Heart right ventricle (tissue), 16 donors: ENCODE data around the gene GPR146. TPM values are rescaled to one million over a fixed set of nuclear protein-coding genes. Genes with fewer than 3 reads are reported as not detected.

Source experiments
- ATAC-seq, 8 donors: fragments of 200-7000 bp; cut with Tn5 transposase; one replicate each; pipeline ENCODE4 v1.9.1; 2020; ENCODE audit warnings: mild to moderate bottlenecking in 8 of 8, moderate library complexity in 8 of 8, moderate number of reproducible peaks in 1 of 8
- DNase-seq, 2 donors: peaks; one replicate each; pipeline ENCODE4 v3.0.0-alpha.2; 2020
- H3K27ac ChIP-seq, 10 donors: fragments of 200-600 bp; sonication (generic) in 2 of 10; one replicate each; pipeline versions ENCODE4 v1.5.0 to v1.8.0; 2020 to 2022; ENCODE audit warnings: mild to moderate bottlenecking in 3 of 10
- H3K27me3 ChIP-seq, 7 donors: fragments of 200-600 bp; one replicate each; pipeline ENCODE4 v1.8.0; 2021 to 2022; ENCODE audit warnings: mild to moderate bottlenecking in 2 of 7
- H3K36me3 ChIP-seq, 9 donors: fragments of 200-600 bp; sonication (generic) in 1 of 9; one replicate each; pipeline versions ENCODE4 v1.5.0 to v1.8.0; 2020 to 2022; ENCODE audit warnings: mild to moderate bottlenecking in 2 of 9
- H3K4me1 ChIP-seq, 9 donors: fragments of 200-600 bp; sonication (generic) in 1 of 9; one replicate each; pipeline versions ENCODE4 v1.5.0 to v1.8.0; 2020 to 2022; ENCODE audit warnings: mild to moderate bottlenecking in 4 of 9
- H3K4me3 ChIP-seq, 10 donors: fragments of 200-600 bp; sonication (generic) in 2 of 10; one replicate each; pipeline versions ENCODE4 v1.5.0 to v1.8.0; 2020 to 2022; ENCODE audit warnings: mild to moderate bottlenecking in 7 of 10, moderate library complexity in 2 of 10
- H3K9me3 ChIP-seq, 11 donors: fragments of 200-600 bp in 10 of 11; sonication (generic) in 2 of 11; one replicate each; pipeline versions ENCODE4 v1.5.0 to v1.8.0; 2013 to 2022; ENCODE audit warnings: mild to moderate bottlenecking in 2 of 11, control low read depth in 1 of 11, moderate library complexity in 1 of 11
- CTCF ChIP-seq, 9 donors: fragments of 200-600 bp; sonication (generic) in 2 of 9; IDR thresholded peaks; one replicate each; pipeline versions ENCODE4 v1.5.0 to v1.8.0; 2021 to 2022; ENCODE audit warnings: antibody characterized with exemption in 9 of 9, mild to moderate bottlenecking in 5 of 9, moderate library complexity in 1 of 9
- WGBS, 2 donors: extraction: QIAGEN DNeasy Blood & Tissue Kit; methylation state at CpG; one replicate each; pipeline ENCODE4 v1.1.7; 2013; ENCODE audit warnings: inconsistent platforms in 1 of 2; 5-methylcytosine and 5-hydroxymethylcytosine counted together
- intact Hi-C, 10 donors: fragments of 100-400 bp; cut with DNase I; formaldehyde crosslinking; loops; one replicate each; pipeline versions ENCODE4 v1.11.1 to v1.14.2; 2022
- polyA plus RNA-seq, 2 donors: library from polyadenylated mRNA; stranded (reverse); fragments of 200-250 nt; gene quantifications; one replicate each; pipeline ENCODE4 v1.2.3, GENCODE V29; 2013
- total RNA-seq, 10 donors: library from RNA; stranded (reverse); fragmentation: NEBNext Ultra II Directional in 3 of 10; extraction: Animal tissue kit (Norgen Biotek cat#: 25700) in 3 of 10; gene quantifications; one replicate each; pipeline versions ENCODE4 v1.2.1 to v1.2.4, GENCODE V29; 2021 to 2023
- donor health status: Arrhythmogenic right ventricular cardiomyopathy.
- donor health status: ischemic (EF 13 %, LVEDD 7.1; RV severe dilation, severe dysfunction).
- donor health status: healthy with polysubstance abuse.
- donor health status: DM: no; HTN: yes; CAD: no.
- donor health status: DM: no; HTN: no; CAD: no.
- donor health status: ischemic (EF 25% LVEDD 6.9; RV normal size, moderate dysfunction).
- donor health status: ischemic (EF 25% LVEDD 5.7; RV mildly dilated, moderate dysfunction).
- donor health status: healthy.
- donor health status: DM: yes; HTN: yes; CAD: no.
- donor health status: Ischemic cardiomyopathy.
- donor health status: ischemic (EF 35%, LVEDD 5.7; RV mildly dilated, moderate dysfunction).
- donor health status: nonischemic (EF 11% LVEDD 7.7; RV severe dilation, severe dysfunction).
- donor health status: DM: yes; HTN: yes; CAD: no.
- donor health status: PGD.
- donor health status: ischemic (EF 29% LVEDD 5.4; RV normal size, mild dysfunction).
- donor health status: nonischemic (EF 23%, LVEDD 6.1; RV moderate dilation, normal function).

Gene GPR146
- total and polyA plus RNA-seq, 12 donors: 13.3 to 34.5 (median 22.7) TPM

- Histone ChIP-seq H3K27me3 (peaks cover 0 to 17% (median 0%) of the 10 kb centered on the region in 7 donors), H3K4me3 (peak overlapping the region in 3 of 10 donors; percentile 11 to 27 (median 18)), H3K27ac (peak overlapping the region in 7 of 10 donors; percentile 14 to 47 (median 30)), H3K4me1 (peaks cover 10 to 41% (median 33%) of the 10 kb centered on the region in 9 donors), H3K9me3 (no peaks in the 10 kb centered on the region), H3K36me3 (peaks cover 0 to 22% (median 3%) of the 10 kb centered on the region in 9 donors)
- intact Hi-C loops: loop anchor here in 3 of 10 donors (5.0 kb wide), 2 partner anchors 33 to 48 kb away; no protein-coding TSS in a partner anchor
- 36 to 38% methylated on average over 35 of the region's 35 CpGs for WGBS, 2 donors
- DNase-seq: peak in 1 of 2 donors; percentile 49
- no peak for TF ChIP-seq CTCF (IDR thresholded peaks at IDR 0.05)
- ATAC-seq: peak; percentile 2 to 61 (median 26)
These were observed 16.1 kb downstream of the GPR146 start for GRCh38 chr7:1060315-1061072.

DNA sequence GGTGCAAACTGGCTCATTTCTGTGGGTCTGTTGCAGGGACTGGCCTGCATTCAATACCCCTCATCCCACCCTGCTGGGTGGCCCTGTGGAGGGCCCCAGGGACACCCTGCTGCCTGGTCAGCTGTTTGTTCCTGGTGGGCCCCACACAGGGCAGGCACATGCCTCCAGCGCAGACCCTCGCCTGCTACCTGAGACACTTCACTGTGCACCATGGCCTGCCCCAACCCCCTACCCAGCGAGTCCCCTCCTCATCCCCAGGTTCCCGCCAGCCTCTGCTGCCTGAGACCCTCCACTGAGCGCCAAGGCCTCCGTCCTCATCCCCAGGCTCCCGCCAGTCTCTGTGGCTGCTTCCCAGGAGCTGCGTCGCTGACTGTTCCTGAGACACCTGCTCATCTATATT, 16.8 kb downstream of the GPR146 start:
- no peaks in the 10 kb centered on the region for H3K9me3 ChIP-seq
- WGBS, 2 donors: 95 to 96% methylated on average over 9 of the region's 9 CpGs
- no peak overlapping the region for H3K4me3 ChIP-seq
- H3K27me3 ChIP-seq: peaks cover 0 to 10% (median 0%) of the 10 kb centered on the region in 7 donors
- peak overlapping the region in 2 of 10 donors; percentile 7 to 39 for H3K27ac ChIP-seq
- ATAC-seq (no peak), DNase-seq (no peak)
- peaks cover 0 to 22% (median 3%) of the 10 kb centered on the region in 9 donors for H3K36me3 ChIP-seq
- TF ChIP-seq CTCF (IDR thresholded peaks at IDR 0.05): no peak
- intact Hi-C loops: loop anchor here in 3 of 10 donors (5.0 kb wide), 2 partner anchors 34 to 49 kb away; no protein-coding TSS in a partner anchor
- peaks cover 7 to 41% (median 33%) of the 10 kb centered on the region in 9 donors for H3K4me1 ChIP-seq

DNA sequence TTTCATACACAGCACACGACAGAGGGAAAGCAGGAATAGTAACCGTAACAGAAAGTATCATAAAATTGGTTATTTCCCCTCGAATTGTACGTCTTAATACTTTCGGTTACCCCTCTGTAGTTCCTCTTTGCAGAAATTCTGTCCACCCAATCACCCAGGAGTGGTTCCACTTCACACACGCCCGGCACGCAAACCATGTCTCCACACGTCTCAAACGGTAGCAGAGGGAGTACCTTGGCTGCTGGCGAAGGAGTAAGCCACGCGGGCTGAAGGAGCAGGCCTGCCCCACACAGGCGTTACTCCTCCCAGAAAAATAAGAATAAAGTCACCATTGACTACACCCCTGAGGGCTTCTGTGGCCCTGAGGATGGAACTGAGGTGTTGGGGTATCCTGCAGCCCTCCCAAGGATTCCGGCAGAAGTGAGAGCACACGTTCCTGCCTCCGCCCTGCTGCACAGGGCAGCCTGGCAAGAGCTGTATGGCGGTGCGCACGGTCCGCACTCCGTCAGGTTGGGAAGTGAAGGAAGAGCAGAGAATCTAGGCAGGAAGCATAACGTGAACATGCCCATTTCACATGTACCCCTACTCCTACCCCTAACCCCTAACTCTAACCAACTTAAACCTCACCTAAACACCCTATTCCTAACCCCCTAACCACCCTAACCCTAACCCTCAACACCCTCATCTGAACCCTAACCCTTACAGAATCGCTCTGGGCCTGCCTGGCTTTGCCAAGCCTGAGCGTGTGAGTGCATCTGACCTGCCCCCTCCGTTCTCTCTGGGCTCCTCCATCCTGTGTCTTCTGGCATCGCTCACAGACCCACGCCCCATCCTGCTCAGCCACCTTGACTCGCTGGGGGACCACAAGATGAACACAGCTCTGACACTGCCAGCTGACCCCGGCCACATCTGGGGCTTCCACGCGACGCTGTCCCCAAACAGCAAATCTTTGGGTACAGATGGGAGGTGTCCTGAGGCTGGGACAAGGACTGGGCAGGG, 18.2 kb downstream of the GPR146 start:
- no peak for TF ChIP-seq CTCF (IDR thresholded peaks at IDR 0.05)

More for the DNA sequence above, 18.2 kb downstream of the GPR146 start:
- Histone ChIP-seq H3K36me3 (peaks cover 0 to 16% (median 3%) of the 10 kb centered on the region in 9 donors), H3K4me1 (peaks cover 7 to 33% (median 26%) of the 10 kb centered on the region in 9 donors), H3K4me3 (no peak overlapping the region), H3K9me3 (no peaks in the 10 kb centered on the region), H3K27me3 (peaks cover 0 to 7% (median 0%) of the 10 kb centered on the region in 7 donors), H3K27ac (peak overlapping the region in 1 of 10 donors; percentile 40)
- ATAC-seq (no peak), DNase-seq (no peak)
- WGBS, 2 donors: 91 to 95% methylated on average over 33 of the region's 33 CpGs
- intact Hi-C loops: loop anchor here in 3 of 10 donors (5.0 kb wide), 2 partner anchors 35 to 50 kb away; no protein-coding TSS in a partner anchor
